ENCODE measurements around the gene SLC44A1.

SLC44A1 gene

GRCh38 chr9:105391288-105391687, 146.8 kb downstream of the SLC44A1 start:
- DNase-seq (ENCODE audit: low read depth in 2 of 2) = no peak

- DNase-seq (ENCODE audit: low read depth in 2 of 2) = no peak
These were observed 148.1 kb downstream of the SLC44A1 start for GRCh38 chr9:105392531-105392930.

GRCh38 chr9:105393576-105394344, 149.3 kb downstream of the SLC44A1 start:
- no peak for DNase-seq (ENCODE audit: low read depth in 2 of 2)

GRCh38 chr9:105396441-105396840, 152.0 kb downstream of the SLC44A1 start:
- DNase-seq (ENCODE audit: low read depth in 2 of 2) = no peak

- DNase-seq (ENCODE audit: low read depth in 2 of 2) = no peak
These were observed 152.4 kb downstream of the SLC44A1 start for GRCh38 chr9:105396901-105397300.

GRCh38 chr9:105399117-105399516, 154.7 kb downstream of the SLC44A1 start:
- no peak for DNase-seq (ENCODE audit: low read depth in 2 of 2)

GRCh38 chr9:105401651-105402050, 157.2 kb downstream of the SLC44A1 start:
- DNase-seq (ENCODE audit: low read depth in 2 of 2) = no peak

- no peak for DNase-seq (ENCODE audit: low read depth in 2 of 2)
These were observed 159.2 kb downstream of the SLC44A1 start for GRCh38 chr9:105403552-105404248.

- no peak for DNase-seq (ENCODE audit: low read depth in 2 of 2)
These were observed 161.2 kb downstream of the SLC44A1 start for GRCh38 chr9:105405514-105406131.

- no peak for DNase-seq (ENCODE audit: low read depth in 2 of 2)
These were observed 161.9 kb downstream of the SLC44A1 start for GRCh38 chr9:105406369-105406768.

- DNase-seq (ENCODE audit: low read depth in 2 of 2) = no peak
These were observed 169.1 kb downstream of the SLC44A1 start for GRCh38 chr9:105413525-105413924.

- peak in 1 of 2 experiments; percentile 21 for DNase-seq (ENCODE audit: low read depth in 2 of 2)
These were observed 170.7 kb downstream of the SLC44A1 start for GRCh38 chr9:105414947-105415661.

- no peak for DNase-seq (ENCODE audit: low read depth in 2 of 2)
These were observed 171.2 kb downstream of the SLC44A1 start for GRCh38 chr9:105415662-105415980.

GRCh38 chr9:105416840-105417239, 172.4 kb downstream of the SLC44A1 start:
- DNase-seq (ENCODE audit: low read depth in 2 of 2) = no peak

GRCh38 chr9:105418588-105419500, 174.4 kb downstream of the SLC44A1 start:
- no peak for DNase-seq (ENCODE audit: low read depth in 2 of 2)

- DNase-seq (ENCODE audit: low read depth in 2 of 2) = no peak
These were observed 175.6 kb downstream of the SLC44A1 start for GRCh38 chr9:105419816-105420597.

GRCh38 chr9:105421154-105421553, 176.7 kb downstream of the SLC44A1 start:
- DNase-seq (ENCODE audit: low read depth in 2 of 2) = no peak

- no peak for DNase-seq (ENCODE audit: low read depth in 2 of 2)
These were observed 177.4 kb downstream of the SLC44A1 start for GRCh38 chr9:105421864-105422263.

- no peak for DNase-seq (ENCODE audit: low read depth in 2 of 2)
These were observed 181.5 kb downstream of the SLC44A1 start for GRCh38 chr9:105425816-105426433.

- no peak for DNase-seq (ENCODE audit: low read depth in 2 of 2)
These were observed 182.2 kb downstream of the SLC44A1 start for GRCh38 chr9:105426657-105427056.

All from fibroblast of skin of left quadriceps (primary cell).